VCaP (cell line): ENCODE measurements around the gene SLC25A42.

Experiments used
- H3K27ac ChIP-seq: fragments of 450-650 bp; 2 replicates; pipeline ENCODE4 v1.5.1; 2017
- CTCF ChIP-seq: fragments of 450-650 bp; conservative IDR thresholded peaks from 2 replicates; pipeline ENCODE4 v1.5.1; 2017; ENCODE audit warnings: mild to moderate bottlenecking, moderate library complexity

The SLC25A42 gene

DNA sequence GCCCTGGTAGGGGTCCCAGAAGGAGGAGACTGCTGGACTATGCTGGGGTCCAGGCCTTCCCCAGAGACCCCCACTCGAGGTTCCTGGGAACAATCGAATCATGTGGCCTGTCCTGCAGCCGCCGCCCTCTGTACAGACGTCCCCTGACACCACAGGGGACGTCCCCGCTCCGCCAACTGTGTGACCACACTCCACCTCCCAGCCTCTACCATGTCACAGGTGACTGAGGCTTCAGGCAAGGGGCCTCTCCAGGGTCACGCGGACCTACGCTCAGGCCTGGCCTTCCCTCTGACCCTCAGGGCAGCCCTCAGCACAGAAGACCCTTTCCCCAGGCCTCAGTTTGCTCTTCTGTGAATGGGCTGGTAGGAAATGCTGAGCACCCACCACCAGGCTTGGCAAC, 87.6 kb downstream of the SLC25A42 start:
- no peak overlapping the region for H3K27ac ChIP-seq
- TF ChIP-seq CTCF: no peak

GRCh38 chr19:19152668-19153384, 89.0 kb downstream of the SLC25A42 start:
- no peak for TF ChIP-seq CTCF
- H3K27ac ChIP-seq: no peak overlapping the region

DNA sequence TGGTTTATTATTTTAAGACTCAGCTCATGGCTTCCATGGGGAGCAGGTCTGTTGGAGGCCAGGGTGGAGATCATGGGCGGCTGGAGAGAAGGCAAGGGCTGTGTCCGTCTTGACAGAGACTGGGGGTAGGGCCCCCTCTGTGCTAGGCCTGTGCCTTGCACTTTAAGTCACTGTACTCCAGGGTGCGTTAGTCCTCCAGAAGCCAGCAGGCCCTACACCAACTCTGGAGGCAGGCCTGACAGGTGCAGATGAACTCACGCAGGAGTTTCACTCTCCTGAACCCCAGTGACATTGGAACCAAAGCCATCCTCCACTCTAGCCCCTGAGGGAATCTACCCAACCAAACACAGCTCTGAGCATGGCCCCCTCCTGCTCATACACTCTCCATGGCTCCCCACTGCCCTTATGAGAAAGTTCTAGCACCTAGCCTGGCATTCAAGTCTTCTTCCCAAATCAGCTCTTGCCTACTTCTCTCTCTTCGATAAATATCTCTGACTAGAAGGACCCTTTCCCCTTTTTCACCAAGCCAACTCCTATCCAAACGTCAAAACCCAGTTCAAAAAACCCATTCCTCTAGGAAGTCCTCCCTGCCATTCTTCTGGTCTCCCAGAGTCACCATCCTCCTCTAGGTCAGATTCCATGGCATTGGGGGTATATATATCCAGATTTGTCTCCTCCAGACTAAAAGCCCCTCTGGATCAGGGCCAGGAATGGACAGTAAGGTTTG, 91.1 kb downstream of the SLC25A42 start:
- no peak for TF ChIP-seq CTCF
- H3K27ac ChIP-seq: no peak overlapping the region

DNA sequence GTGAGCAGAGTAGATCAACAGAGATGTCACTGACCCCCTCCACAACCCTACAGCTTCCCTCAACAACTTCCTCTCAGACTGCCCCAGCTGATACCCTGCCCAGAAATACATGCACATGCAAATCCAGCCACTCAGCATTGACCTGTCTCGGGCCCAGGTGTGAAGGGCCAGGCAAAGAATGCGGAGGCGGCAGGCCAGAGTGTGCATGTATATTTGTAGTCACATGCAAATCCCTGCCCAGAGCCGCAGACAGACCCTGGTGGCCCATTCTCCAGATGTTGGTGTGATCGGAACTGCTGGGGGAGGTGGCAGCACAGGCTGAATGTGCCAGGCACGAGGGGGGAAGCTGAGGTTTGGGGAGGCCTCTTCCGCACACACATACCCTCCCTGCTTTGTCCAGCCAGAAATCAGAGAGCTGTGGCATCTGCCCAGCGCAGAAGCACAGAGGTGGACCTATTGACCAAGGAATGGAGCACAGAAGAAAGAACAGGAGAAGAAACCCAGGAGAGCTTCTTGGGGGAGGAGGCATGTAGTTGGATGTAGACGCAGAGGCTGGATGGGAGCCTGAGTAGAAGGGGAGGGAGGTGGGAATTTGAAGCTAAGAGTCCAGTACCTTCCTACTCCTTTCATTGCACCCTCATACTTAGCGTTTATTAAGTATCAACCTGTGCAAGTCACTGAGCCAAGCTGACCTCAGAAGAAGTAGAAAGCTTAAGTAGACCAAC, 91.9 kb downstream of the SLC25A42 start:
- no peak overlapping the region for H3K27ac ChIP-seq
- no peak for TF ChIP-seq CTCF

GRCh38 chr19:19157808-19158207, 94.0 kb downstream of the SLC25A42 start:
- no peak overlapping the region for H3K27ac ChIP-seq
- no peak for TF ChIP-seq CTCF

GRCh38 chr19:19159534-19159933, 95.7 kb downstream of the SLC25A42 start:
- no peak overlapping the region for H3K27ac ChIP-seq
- no peak for TF ChIP-seq CTCF

DNA sequence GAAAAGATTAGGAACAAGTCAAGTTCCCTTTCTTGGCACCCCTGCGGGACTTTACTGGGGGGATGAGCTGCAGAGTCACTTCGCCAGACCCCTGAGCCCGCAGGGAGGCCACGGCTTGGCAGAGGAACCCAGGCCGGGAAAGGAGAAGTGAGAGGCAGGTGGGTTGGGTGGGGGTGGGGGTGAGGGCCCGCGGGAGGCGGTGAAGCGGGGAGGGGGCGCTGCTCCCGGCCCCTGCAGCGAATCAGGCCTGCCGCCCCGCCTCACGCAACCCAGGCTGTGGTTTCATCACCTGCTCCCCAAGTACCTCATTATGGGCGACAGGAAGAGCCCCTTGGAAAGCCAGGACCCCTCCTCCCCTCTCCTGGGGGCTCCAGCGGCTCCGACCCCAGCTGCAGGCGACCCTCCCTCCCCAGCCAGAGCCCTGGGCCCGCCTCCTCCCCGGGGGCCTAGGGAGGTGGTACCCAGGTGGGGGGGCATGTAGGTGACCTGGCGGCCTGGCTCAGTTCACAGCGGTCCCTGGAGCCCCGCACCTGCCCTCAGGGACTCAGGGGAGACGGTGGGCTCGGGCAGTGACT, 96.8 kb downstream of the SLC25A42 start:
- no peak overlapping the region for H3K27ac ChIP-seq
- no peak for TF ChIP-seq CTCF
